Transverse colon (tissue), 3 donors: Measurements from ENCODE around the gene ALKBH8.

ENCODE experiments used
- POLR2A ChIP-seq: fragments of 450-650 bp; IDR thresholded peaks from one replicate; pipeline ENCODE4 v1.6.1; 2016; ENCODE audit warnings: antibody characterized with exemption, mild to moderate bottlenecking, moderate library complexity
- TF ChIP-seq, protein P1 (sequence below), 5 experiments: fragments of 200-600 bp in 3 of 5; fragments of 450-650 bp in 2 of 5; sonication (generic) in 3 of 5; IDR thresholded peaks; 1 replicate in 2 of 5; 2 replicates in 3 of 5; pipeline ENCODE4 v1.5.1; 2016 to 2017; ENCODE audit warnings: antibody characterized with exemption in 5 of 5, inconsistent platforms in 3 of 5, mild to moderate bottlenecking in 2 of 5, moderate library complexity in 1 of 5

DNA sequence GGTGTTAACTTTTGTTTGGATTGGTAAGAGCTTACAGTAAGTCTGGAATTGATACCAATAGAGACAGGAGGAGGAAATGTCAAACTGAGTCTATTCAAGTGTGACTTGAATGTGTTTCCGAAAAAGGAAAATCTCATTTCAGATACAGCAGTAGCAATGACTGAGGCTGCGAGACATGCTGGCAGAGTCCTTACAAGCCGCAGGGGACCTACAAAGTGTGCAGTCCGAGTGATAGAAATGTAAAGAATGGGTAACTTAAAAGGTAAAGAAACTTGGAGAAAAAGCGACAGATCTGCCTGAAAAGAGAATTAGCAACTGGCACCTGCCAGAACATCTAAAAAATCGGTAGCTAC lies 108.4 kb downstream of the ALKBH8 start:
- TF ChIP-seq, protein P1, sequence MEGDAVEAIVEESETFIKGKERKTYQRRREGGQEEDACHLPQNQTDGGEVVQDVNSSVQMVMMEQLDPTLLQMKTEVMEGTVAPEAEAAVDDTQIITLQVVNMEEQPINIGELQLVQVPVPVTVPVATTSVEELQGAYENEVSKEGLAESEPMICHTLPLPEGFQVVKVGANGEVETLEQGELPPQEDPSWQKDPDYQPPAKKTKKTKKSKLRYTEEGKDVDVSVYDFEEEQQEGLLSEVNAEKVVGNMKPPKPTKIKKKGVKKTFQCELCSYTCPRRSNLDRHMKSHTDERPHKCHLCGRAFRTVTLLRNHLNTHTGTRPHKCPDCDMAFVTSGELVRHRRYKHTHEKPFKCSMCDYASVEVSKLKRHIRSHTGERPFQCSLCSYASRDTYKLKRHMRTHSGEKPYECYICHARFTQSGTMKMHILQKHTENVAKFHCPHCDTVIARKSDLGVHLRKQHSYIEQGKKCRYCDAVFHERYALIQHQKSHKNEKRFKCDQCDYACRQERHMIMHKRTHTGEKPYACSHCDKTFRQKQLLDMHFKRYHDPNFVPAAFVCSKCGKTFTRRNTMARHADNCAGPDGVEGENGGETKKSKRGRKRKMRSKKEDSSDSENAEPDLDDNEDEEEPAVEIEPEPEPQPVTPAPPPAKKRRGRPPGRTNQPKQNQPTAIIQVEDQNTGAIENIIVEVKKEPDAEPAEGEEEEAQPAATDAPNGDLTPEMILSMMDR (IDR thresholded peaks at IDR 0.05), result no peak
- TF ChIP-seq POLR2A, result no peak
